ENCODE results near the gene PREB. TPM values are rescaled to one million over a fixed set of nuclear protein-coding genes. Genes with fewer than 3 reads are reported as not detected.

Gene PREB
- total RNA-seq, 1 experiment from 2014 or later, result 89.2 TPM

GRCh38 chr2:27083410-27084296, 50.8 kb downstream of the PREB start:
- DNase-seq (ENCODE audit: low spot score), result no peak

GRCh38 chr2:27082773-27083409, 51.5 kb downstream of the PREB start:
- DNase-seq (ENCODE audit: low spot score), result no peak

DNA sequence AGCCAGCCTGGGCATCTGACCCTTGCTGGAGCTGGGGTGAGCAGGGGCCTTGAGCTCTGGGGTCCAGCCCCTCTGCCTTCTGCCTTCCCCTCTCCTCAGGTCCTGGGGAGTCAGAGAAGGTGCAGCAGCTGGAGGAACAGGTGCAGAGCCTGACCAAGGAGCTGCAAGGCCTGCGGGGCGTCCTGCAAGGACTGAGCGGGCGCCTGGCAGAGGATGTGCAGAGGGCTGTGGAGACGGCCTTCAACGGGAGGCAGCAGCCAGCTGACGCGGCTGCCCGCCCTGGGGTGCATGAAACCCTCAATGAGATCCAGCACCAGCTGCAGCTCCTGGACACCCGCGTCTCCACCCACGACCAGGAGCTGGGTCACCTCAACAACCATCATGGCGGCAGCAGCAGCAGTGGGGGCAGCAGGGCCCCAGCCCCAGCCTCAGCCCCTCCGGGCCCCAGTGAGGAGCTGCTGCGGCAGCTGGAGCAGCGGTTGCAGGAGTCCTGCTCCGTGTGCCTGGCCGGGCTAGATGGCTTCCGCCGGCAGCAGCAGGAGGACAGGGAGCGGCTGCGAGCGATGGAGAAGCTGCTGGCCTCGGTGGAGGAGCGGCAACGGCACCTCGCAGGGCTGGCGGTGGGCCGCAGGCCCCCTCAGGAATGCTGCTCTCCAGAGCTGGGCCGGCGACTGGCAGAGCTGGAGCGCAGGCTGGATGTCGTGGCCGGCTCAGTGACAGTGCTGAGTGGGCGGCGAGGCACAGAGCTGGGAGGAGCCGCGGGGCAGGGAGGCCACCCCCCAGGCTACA, 52.3 kb downstream of the PREB start:
- DNase-seq (ENCODE audit: low spot score), result no peak

Other genes starting within 250 kb of the PREB start
- 7.1 and 9.7 TPM in 2 replicates for gene MAPRE3, start 164.0 kb downstream of the PREB start, total RNA-seq (2014; rRNA removed; shearing (Covaris generic))
- gene TMEM214, start 101.7 kb downstream of the PREB start, total RNA-seq (2014; rRNA removed; shearing (Covaris generic)), result 53.8 and 57.7 TPM in 2 replicates
- 41.4 and 44.3 TPM in 2 replicates for gene AGBL5, start 83.0 kb downstream of the PREB start, total RNA-seq (2014; rRNA removed; shearing (Covaris generic))
- 334 and 356 TPM in 2 replicates for gene OST4, start 63.0 kb downstream of the PREB start, total RNA-seq (2014; rRNA removed; shearing (Covaris generic))
- gene EMILIN1, start 56.0 kb downstream of the PREB start, total RNA-seq (2014; rRNA removed; shearing (Covaris generic)), result 0.10 and 0.47 TPM in 2 replicates
- 8.7 and 10.3 TPM in 2 replicates for gene KHK, start 47.9 kb downstream of the PREB start, total RNA-seq (2014; rRNA removed; shearing (Covaris generic))
- 0.17 and 0.40 TPM in 2 replicates for gene CGREF1, start 15.5 kb downstream of the PREB start, total RNA-seq (2014; rRNA removed; shearing (Covaris generic))
- 2.2 TPM in 1 of 2 replicates, not detected in the other for gene ABHD1, start 10.8 kb downstream of the PREB start, total RNA-seq (2014; rRNA removed; shearing (Covaris generic))
- gene PRR30, start 4.8 kb upstream of the PREB start, total RNA-seq (2014; rRNA removed; shearing (Covaris generic)), result not detected in 2 replicates
- not detected in 2 replicates for gene TCF23, start 14.4 kb upstream of the PREB start, total RNA-seq (2014; rRNA removed; shearing (Covaris generic))
- gene ATRAID, start 77.4 kb upstream of the PREB start, total RNA-seq (2014; rRNA removed; shearing (Covaris generic)), result 191 and 231 TPM in 2 replicates
- gene SLC5A6, start 77.6 kb upstream of the PREB start, total RNA-seq (2014; rRNA removed; shearing (Covaris generic)), result 41.8 and 67.4 TPM in 2 replicates
- gene CAD, start 82.7 kb upstream of the PREB start, total RNA-seq (2014; rRNA removed; shearing (Covaris generic)), result 27.5 and 30.9 TPM in 2 replicates
- gene SLC30A3, start 128.4 kb upstream of the PREB start, total RNA-seq (2014; rRNA removed; shearing (Covaris generic)), result 3.2 and 6.5 TPM in 2 replicates
- not detected in 2 replicates for gene DNAJC5G, start 140.8 kb upstream of the PREB start, total RNA-seq (2014; rRNA removed; shearing (Covaris generic))
- gene TRIM54, start 147.8 kb upstream of the PREB start, total RNA-seq (2014; rRNA removed; shearing (Covaris generic)), result 0.96 and 0.98 TPM in 2 replicates
- 4.1 and 5.0 TPM in 2 replicates for gene UCN, start 173.8 kb upstream of the PREB start, total RNA-seq (2014; rRNA removed; shearing (Covaris generic))
- 91.0 and 108 TPM in 2 replicates for gene MPV17, start 188.5 kb upstream of the PREB start, total RNA-seq (2014; rRNA removed; shearing (Covaris generic))
- 56.4 and 67.8 TPM in 2 replicates for gene GTF3C2, start 222.1 kb upstream of the PREB start, total RNA-seq (2014; rRNA removed; shearing (Covaris generic))
- 31.2 and 43.4 TPM in 2 replicates for gene EIF2B4, start 235.7 kb upstream of the PREB start, total RNA-seq (2014; rRNA removed; shearing (Covaris generic))
- 202 and 226 TPM in 2 replicates for gene SNX17, start 236.0 kb upstream of the PREB start, total RNA-seq (2014; rRNA removed; shearing (Covaris generic))
- gene ZNF513, start 246.1 kb upstream of the PREB start, total RNA-seq (2014; rRNA removed; shearing (Covaris generic)), result 1.4 TPM in 1 of 2 replicates, not detected in the other